Activated CD4-positive, alpha-beta T cell treated with anti-CD3 and anti-CD28 coated beads for 36 hours (primary cell): Measurements from ENCODE around the gene SULF2. TPM values are rescaled to one million over a fixed set of nuclear protein-coding genes. Genes with fewer than 3 reads are reported as not detected.

Source experiments
- ATAC-seq: fragments of 200-7000 bp; cut with Tn5 transposase; one replicate; pipeline ENCODE4 v1.10.0; 2021; ENCODE audit warnings: mild to moderate bottlenecking, moderate library complexity
- CTCF ChIA-PET: fragments of 350-600 bp; sonication (Branson Sonifier 250); formaldehyde crosslinking; loops from one replicate; lab custom pipeline; 2021; ENCODE audit warnings: antibody characterized with exemption; lab: Charles Lee
- POLR2A ChIA-PET: fragments of 350-600 bp; sonication (Branson Sonifier 250); formaldehyde crosslinking; loops from one replicate; lab custom pipeline; 2021; ENCODE audit warnings: antibody characterized with exemption, inconsistent platforms; lab: Charles Lee
- DNase-seq: peaks from one replicate; pipeline ENCODE4 v3.0.0-alpha.2; 2020
- H3K27ac Mint-ChIP-seq: one replicate; pipeline ENCODE4 v1.8.0; 2021; ENCODE audit warnings: mixed read lengths
- H3K27me3 Mint-ChIP-seq: one replicate; pipeline ENCODE4 v1.8.0; 2021; ENCODE audit warnings: mixed read lengths
- H3K36me3 Mint-ChIP-seq: one replicate; pipeline ENCODE4 v1.8.0; 2021; ENCODE audit warnings: low read depth, mixed read lengths
- H3K4me1 Mint-ChIP-seq: one replicate; pipeline ENCODE4 v1.8.0; 2021; ENCODE audit warnings: mixed read lengths
- H3K4me3 Mint-ChIP-seq: one replicate; pipeline ENCODE4 v1.8.0; 2021; ENCODE audit warnings: mild to moderate bottlenecking, moderate library complexity, mixed read lengths
- H3K9me3 Mint-ChIP-seq: one replicate; pipeline ENCODE4 v1.8.0; 2021; ENCODE audit warnings: low read depth, mixed read lengths
- intact Hi-C, 2 experiments: fragments of 100-400 bp; cut with DNase I in 1 of 2; cut with micrococcal nuclease in 1 of 2; formaldehyde crosslinking; loops; one replicate each; pipeline versions ENCODE4 v1.14.2 to v1.15.1; 2022 to 2024; cut with DNase I, micrococcal nuclease
- total RNA-seq, 2 experiments: library from RNA; stranded (reverse); gene quantifications; one replicate each; pipeline ENCODE4 v1.2.3, GENCODE V29; 2021

The SULF2 gene
- total RNA-seq, 2 experiments from 2014 or later: 0.09 TPM; not detected in 1

DNA sequence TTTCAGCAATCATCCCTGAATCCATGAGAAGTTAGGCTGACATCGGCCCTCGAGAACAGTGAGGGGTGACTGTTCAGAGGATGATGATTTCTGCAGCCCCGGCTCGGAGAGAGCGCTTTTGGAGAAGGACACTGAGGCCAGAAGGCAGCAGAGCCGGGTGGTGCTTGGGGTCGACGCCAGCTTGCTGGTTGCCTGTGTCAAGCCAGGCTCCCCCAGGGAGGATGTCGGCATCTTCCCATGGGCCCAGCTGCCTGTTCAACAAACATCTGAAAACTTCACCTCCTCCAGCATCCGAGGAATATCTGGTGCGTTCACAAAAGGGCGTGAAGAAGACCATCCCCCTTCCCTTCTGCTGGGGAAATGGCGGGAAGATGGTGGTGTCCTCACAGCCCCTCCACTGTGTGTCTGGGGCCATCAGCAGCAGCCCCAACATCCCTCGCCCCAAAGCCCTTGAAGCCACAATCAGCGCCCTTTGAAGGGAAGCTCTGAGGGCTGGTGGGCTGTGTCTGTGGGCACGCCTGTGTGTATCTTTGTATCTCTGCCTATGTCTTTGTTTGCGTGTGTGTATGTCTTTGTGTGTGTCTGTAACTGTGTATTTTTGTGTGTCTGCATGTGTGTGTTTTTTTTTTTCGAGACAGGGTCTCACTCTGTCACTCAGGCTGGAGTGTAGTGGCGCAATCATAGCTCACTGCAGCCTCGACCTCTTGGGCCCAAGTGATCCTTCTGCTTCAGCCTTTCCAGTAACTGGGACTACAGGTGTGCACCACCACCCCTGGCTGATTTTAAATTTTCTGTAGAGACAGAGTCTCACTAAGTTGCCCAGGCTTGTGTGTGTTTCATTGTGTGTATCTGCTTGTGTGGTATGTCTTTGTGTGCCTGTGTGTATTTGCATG is 97.9 kb downstream of the SULF2 start:
- CTCF ChIA-PET: interaction anchor here (0.7 kb wide), 1 partner anchor 37 kb away, joined by 3 read pairs; no protein-coding TSS in a partner anchor
- H3K4me3 Mint-ChIP-seq: no peak overlapping the region
- DNase-seq (no peak), ATAC-seq (no peak)
- POLR2A ChIA-PET: no interaction called here
- H3K9me3 Mint-ChIP-seq: peaks cover 2% of the 10 kb centered on the region
- H3K27me3 Mint-ChIP-seq: peaks cover 9% of the 10 kb centered on the region
- no peaks in the 10 kb centered on the region for H3K4me1 Mint-ChIP-seq
- no peaks in the 10 kb centered on the region for H3K36me3 Mint-ChIP-seq
- H3K27ac Mint-ChIP-seq: no peak overlapping the region
- intact Hi-C loops: no loop called here

- POLR2A ChIA-PET: no interaction called here
- DNase-seq (no peak), ATAC-seq (no peak)
- H3K27ac Mint-ChIP-seq: no peak overlapping the region
- no peaks in the 10 kb centered on the region for H3K36me3 Mint-ChIP-seq
- H3K27me3 Mint-ChIP-seq: peaks cover 9% of the 10 kb centered on the region
- no peak overlapping the region for H3K4me3 Mint-ChIP-seq
- intact Hi-C loops: no loop called here
- H3K9me3 Mint-ChIP-seq: peaks cover 1% of the 10 kb centered on the region
- no peaks in the 10 kb centered on the region for H3K4me1 Mint-ChIP-seq
- CTCF ChIA-PET: no interaction called here
Observed at GRCh38 chr20:47686545-47686944, 98.7 kb downstream of the SULF2 start.

- intact Hi-C loops: no loop called here
- ChIA-PET POLR2A (interaction anchor here (0.5 kb wide), 1 partner anchor 10 kb away, joined by 4 read pairs; no protein-coding TSS in a partner anchor), CTCF (no interaction called here)
- Mint-ChIP-seq H3K27me3 (peaks cover 2% of the 10 kb centered on the region), H3K4me3 (no peak overlapping the region), H3K27ac (no peak overlapping the region), H3K36me3 (no peaks in the 10 kb centered on the region), H3K9me3 (no peaks in the 10 kb centered on the region), H3K4me1 (no peaks in the 10 kb centered on the region)
- DNase-seq (no peak), ATAC-seq (no peak)
Observed at GRCh38 chr20:47684306-47685080, 100.8 kb downstream of the SULF2 start.

DNA sequence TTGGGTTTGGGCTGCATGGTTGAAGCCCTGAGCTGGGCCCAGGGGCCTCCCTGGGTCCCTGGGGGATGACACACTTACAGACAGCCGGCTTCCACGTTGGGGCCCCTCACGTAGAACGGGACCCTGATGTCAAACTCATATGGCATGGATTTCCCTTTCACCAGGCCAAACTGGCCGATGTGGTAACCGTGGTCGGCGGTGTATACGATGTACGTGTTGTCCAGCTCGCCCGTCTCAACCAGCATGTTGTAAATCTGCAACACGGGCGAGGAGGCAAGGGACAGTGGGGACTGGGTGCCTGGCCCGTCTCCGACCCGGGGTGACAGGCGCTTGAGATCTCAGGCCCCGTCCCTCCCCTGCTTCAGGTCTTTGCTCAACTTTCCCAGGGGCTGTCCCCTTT is 102.4 kb downstream of the SULF2 start:
- intact Hi-C loops: no loop called here
- H3K9me3 Mint-ChIP-seq: no peaks in the 10 kb centered on the region
- CTCF ChIA-PET: no interaction called here
- ATAC-seq: no peak
- peaks cover 2% of the 10 kb centered on the region for H3K27me3 Mint-ChIP-seq
- H3K36me3 Mint-ChIP-seq: no peaks in the 10 kb centered on the region
- H3K4me1 Mint-ChIP-seq: no peaks in the 10 kb centered on the region
- no peak overlapping the region for H3K27ac Mint-ChIP-seq
- POLR2A ChIA-PET: no interaction called here
- no peak overlapping the region for H3K4me3 Mint-ChIP-seq
- DNase-seq: no peak

GRCh38 chr20:47682028-47682783 is 103.1 kb downstream of the SULF2 start:
- CTCF ChIA-PET: interaction anchor here (0.5 kb wide), 1 partner anchor 637 kb away, joined by 3 read pairs; no protein-coding TSS in a partner anchor
- H3K9me3 Mint-ChIP-seq: no peaks in the 10 kb centered on the region
- no peak overlapping the region for H3K27ac Mint-ChIP-seq
- H3K27me3 Mint-ChIP-seq: no peaks in the 10 kb centered on the region
- DNase-seq (no peak), ATAC-seq (no peak)
- intact Hi-C loops: no loop called here
- no peak overlapping the region for H3K4me3 Mint-ChIP-seq
- no peaks in the 10 kb centered on the region for H3K4me1 Mint-ChIP-seq
- no peaks in the 10 kb centered on the region for H3K36me3 Mint-ChIP-seq
- POLR2A ChIA-PET: no interaction called here

GRCh38 chr20:47680804-47681529 is 104.3 kb downstream of the SULF2 start:
- intact Hi-C loops: no loop called here
- no peak overlapping the region for H3K4me3 Mint-ChIP-seq
- DNase-seq (no peak), ATAC-seq (no peak)
- H3K9me3 Mint-ChIP-seq: no peaks in the 10 kb centered on the region
- H3K27ac Mint-ChIP-seq: no peak overlapping the region
- CTCF ChIA-PET: interaction anchor here (1.0 to 5.8 kb wide), 3 partner anchors 8 to 939 kb away, joined by 3 to 43 read pairs (median 3); no protein-coding TSS in a partner anchor
- H3K36me3 Mint-ChIP-seq: no peaks in the 10 kb centered on the region
- H3K4me1 Mint-ChIP-seq: no peaks in the 10 kb centered on the region
- no peaks in the 10 kb centered on the region for H3K27me3 Mint-ChIP-seq
- POLR2A ChIA-PET: interaction anchor here (0.7 kb wide), 1 partner anchor 946 kb away, joined by 3 read pairs; no protein-coding TSS in a partner anchor

- ATAC-seq (no peak), DNase-seq (no peak)
- Mint-ChIP-seq H3K9me3 (no peaks in the 10 kb centered on the region), H3K4me3 (no peak overlapping the region), H3K36me3 (no peaks in the 10 kb centered on the region), H3K27ac (no peak overlapping the region), H3K27me3 (no peaks in the 10 kb centered on the region), H3K4me1 (no peaks in the 10 kb centered on the region)
- CTCF ChIA-PET: interaction anchor here (0.6 to 5.8 kb wide), 6 partner anchors 9 to 941 kb away, joined by 3 to 43 read pairs (median 4); no protein-coding TSS in a partner anchor
- POLR2A ChIA-PET: no interaction called here
- intact Hi-C loops: loop anchor here (5.0 to 10.0 kb wide), 2 partner anchors 33 to 105 kb away; partner anchors contain the start of gene SULF2 (in 1 of the 2)
Observed at GRCh38 chr20:47679462-47679861, 105.8 kb downstream of the SULF2 start.

DNA sequence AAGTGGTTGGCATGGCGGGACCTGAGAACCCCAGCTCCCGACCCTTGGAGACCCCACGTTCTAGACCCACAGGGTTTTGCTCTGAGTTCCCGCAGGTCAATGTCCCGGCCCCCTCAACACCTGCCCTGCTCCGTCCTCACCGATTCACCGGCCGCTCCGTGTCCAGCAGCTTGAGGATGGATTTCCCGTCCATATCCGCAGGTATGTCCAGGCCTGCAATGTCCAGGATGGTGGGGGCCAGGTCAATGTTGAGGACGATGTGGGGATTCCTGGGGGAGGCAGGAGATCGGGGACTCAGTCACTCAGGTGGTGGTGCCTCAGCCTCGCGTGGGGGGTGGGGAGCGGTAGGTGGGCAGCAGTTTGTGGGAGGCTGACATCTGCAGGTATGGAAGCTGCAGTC is 106.7 kb downstream of the SULF2 start:
- Mint-ChIP-seq H3K27me3 (no peaks in the 10 kb centered on the region), H3K27ac (no peak overlapping the region), H3K4me1 (no peaks in the 10 kb centered on the region), H3K9me3 (no peaks in the 10 kb centered on the region), H3K4me3 (no peak overlapping the region), H3K36me3 (no peaks in the 10 kb centered on the region)
- intact Hi-C loops: loop anchor here (1.0 to 10.0 kb wide), 5 partner anchors 34 to 943 kb away; partner anchors contain the start of gene SULF2 (in 1 of the 2)
- CTCF ChIA-PET: interaction anchor here (0.6 to 5.8 kb wide), 13 partner anchors 9 to 942 kb away, joined by 3 to 43 read pairs (median 4); no protein-coding TSS in a partner anchor
- POLR2A ChIA-PET: no interaction called here
- DNase-seq (no peak), ATAC-seq (no peak)

- peak; percentile 83 for DNase-seq
- no peaks in the 10 kb centered on the region for H3K36me3 Mint-ChIP-seq
- POLR2A ChIA-PET: no interaction called here
- H3K27me3 Mint-ChIP-seq: no peaks in the 10 kb centered on the region
- H3K9me3 Mint-ChIP-seq: no peaks in the 10 kb centered on the region
- no peak overlapping the region for H3K4me3 Mint-ChIP-seq
- CTCF ChIA-PET: interaction anchor here (0.6 to 5.8 kb wide), 20 partner anchors 8 to 944 kb away, joined by 3 to 43 read pairs (median 4); no protein-coding TSS in a partner anchor
- intact Hi-C loops: loop anchor here (1.0 to 10.0 kb wide), 5 partner anchors 34 to 943 kb away; partner anchors contain the start of gene SULF2 (in 1 of the 2)
- ATAC-seq: peak; percentile 91
- no peak overlapping the region for H3K27ac Mint-ChIP-seq
- no peaks in the 10 kb centered on the region for H3K4me1 Mint-ChIP-seq
Observed at GRCh38 chr20:47677635-47678453, 107.4 kb downstream of the SULF2 start.
